ENCODE results near the gene USP5.

DNA sequence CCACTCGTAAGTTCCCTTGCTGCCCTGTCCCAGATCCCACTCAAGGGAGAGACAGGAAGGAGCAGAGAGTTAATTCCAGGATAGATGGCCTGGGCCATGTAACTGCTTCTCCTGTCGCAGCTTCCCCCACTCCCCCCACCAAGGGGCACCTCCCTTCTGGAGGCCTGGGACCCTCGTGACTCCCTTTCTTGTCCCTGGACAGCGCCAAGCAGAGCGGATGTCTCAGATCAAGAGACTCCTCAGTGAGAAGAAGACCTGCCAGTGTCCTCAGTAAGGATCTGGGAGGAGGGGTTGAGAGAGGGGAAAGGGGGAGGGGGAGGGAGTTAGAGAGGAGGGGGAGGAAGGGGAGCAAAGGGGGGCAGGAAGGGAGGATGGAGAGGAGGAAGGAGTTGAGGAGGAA is 33.3 kb upstream of the USP5 start:
- TF ChIP-seq, protein P1, sequence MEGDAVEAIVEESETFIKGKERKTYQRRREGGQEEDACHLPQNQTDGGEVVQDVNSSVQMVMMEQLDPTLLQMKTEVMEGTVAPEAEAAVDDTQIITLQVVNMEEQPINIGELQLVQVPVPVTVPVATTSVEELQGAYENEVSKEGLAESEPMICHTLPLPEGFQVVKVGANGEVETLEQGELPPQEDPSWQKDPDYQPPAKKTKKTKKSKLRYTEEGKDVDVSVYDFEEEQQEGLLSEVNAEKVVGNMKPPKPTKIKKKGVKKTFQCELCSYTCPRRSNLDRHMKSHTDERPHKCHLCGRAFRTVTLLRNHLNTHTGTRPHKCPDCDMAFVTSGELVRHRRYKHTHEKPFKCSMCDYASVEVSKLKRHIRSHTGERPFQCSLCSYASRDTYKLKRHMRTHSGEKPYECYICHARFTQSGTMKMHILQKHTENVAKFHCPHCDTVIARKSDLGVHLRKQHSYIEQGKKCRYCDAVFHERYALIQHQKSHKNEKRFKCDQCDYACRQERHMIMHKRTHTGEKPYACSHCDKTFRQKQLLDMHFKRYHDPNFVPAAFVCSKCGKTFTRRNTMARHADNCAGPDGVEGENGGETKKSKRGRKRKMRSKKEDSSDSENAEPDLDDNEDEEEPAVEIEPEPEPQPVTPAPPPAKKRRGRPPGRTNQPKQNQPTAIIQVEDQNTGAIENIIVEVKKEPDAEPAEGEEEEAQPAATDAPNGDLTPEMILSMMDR (IDR thresholded peaks at IDR 0.05), result no peak
- TF ChIP-seq POLR2A (IDR thresholded peaks at IDR 0.05), result no peak
- TF ChIP-seq POLR2AphosphoS5 (IDR thresholded peaks at IDR 0.05), result no peak
